CD4-positive, alpha-beta memory T cell (primary cell): ENCODE measurements around the gene CPNE4. TPM values are rescaled to one million over a fixed set of nuclear protein-coding genes. Genes with fewer than 3 reads are reported as not detected.

ENCODE experiments used
- microRNA-seq: library from miRNA; unstranded; fragments of <30 nt; microRNA quantifications from one replicate; pipeline ENCODE4 v1.2.0, GENCODE V29; 2021; ENCODE audit warnings: borderline replicate concordance, borderline number of aligned reads, borderline microRNAs expressed, mixed read lengths
- polyA plus RNA-seq, 2 donors: library from polyadenylated mRNA; unstranded; fragments of 300-500 nt; fragmentation: Illumina TruSeq; gene quantifications; one replicate each; pipeline ENCODE4 v1.2.3, GENCODE V29; 2021
- total RNA-seq, 2 experiments: library from RNA; stranded (reverse); gene quantifications; one replicate each; pipeline ENCODE4 v1.2.3, GENCODE V29; 2021

CPNE4 gene
- total and polyA plus RNA-seq, 4 experiments from 2014 or later = not detected

Small RNA genes within 50 kb of the gene (microRNA-seq; reads per million reads assigned to microRNA genes)
- gene MIR5704 = not detected
